ENCODE measurements around the gene RBM4.
"Not testable (repeated sequence)": the region's sequence is repeated elsewhere in the genome, so short reads cannot be mapped to it uniquely, and the experiment has no call there.

RBM4 gene

DNA sequence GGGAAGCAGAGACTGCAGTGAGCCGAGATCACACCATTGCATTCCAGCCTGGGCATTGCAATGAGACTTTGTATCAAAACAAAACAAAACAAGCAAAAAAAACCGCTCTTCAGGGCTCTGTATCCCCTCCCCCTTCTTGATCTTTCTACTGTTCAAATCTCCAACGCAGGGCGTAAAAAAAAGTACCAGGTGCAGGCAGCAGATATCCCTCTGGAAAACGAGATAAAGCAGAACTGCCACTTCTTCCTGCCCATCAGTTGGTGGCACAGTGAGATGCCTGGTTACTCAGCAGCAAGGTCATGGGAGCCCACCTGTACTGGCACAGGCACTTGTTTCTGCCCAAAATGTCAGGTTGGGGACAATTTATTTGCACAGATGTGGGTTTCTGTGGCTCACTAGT is 34.3 kb upstream of the RBM4 start:
- no peaks in the 10 kb centered on the region for H3K9me3 ChIP-seq (ENCODE audit: low read length)
- H3K4me1 ChIP-seq (ENCODE audit: insufficient read depth, low read length): no peaks in the 10 kb centered on the region
- peaks cover 56% of the 10 kb centered on the region for H3K36me3 ChIP-seq (ENCODE audit: insufficient read depth, low read length)
- no peak overlapping the region for H3K4me3 ChIP-seq (ENCODE audit: low read length)
- H2AFZ ChIP-seq (ENCODE audit: low read depth, low read length): no peak overlapping the region
- no peaks in the 10 kb centered on the region for H3K27me3 ChIP-seq (ENCODE audit: insufficient read depth, low read length)

DNA sequence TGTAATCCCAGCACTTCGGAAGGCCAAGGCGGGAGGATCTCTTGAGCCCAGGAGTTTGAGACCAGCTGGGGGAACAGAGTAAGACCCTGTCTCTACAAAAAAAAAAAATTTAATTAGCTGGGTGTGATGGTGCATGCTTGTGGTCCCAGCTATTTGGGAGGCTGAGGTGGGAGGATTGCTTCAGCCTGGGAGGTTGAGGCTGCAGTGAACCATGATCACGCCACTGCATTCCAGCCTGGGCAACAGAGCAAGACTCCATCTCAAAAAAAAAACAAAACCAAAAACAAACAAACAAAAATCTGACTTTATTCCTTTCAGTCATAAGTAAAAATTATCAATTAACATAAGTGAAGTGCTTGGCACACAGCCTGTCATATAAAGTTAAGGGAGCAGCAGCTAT is 31.9 kb upstream of the RBM4 start:
- not testable (repeated sequence) for H2AFZ ChIP-seq (ENCODE audit: low read depth, low read length); H3K4me1 ChIP-seq (ENCODE audit: insufficient read depth, low read length); H3K4me3 ChIP-seq (ENCODE audit: low read length); H3K27me3 ChIP-seq (ENCODE audit: insufficient read depth, low read length); H3K9me3 ChIP-seq (ENCODE audit: low read length)
- H3K36me3 ChIP-seq (ENCODE audit: insufficient read depth, low read length): peaks cover 44% of the 10 kb centered on the region

DNA sequence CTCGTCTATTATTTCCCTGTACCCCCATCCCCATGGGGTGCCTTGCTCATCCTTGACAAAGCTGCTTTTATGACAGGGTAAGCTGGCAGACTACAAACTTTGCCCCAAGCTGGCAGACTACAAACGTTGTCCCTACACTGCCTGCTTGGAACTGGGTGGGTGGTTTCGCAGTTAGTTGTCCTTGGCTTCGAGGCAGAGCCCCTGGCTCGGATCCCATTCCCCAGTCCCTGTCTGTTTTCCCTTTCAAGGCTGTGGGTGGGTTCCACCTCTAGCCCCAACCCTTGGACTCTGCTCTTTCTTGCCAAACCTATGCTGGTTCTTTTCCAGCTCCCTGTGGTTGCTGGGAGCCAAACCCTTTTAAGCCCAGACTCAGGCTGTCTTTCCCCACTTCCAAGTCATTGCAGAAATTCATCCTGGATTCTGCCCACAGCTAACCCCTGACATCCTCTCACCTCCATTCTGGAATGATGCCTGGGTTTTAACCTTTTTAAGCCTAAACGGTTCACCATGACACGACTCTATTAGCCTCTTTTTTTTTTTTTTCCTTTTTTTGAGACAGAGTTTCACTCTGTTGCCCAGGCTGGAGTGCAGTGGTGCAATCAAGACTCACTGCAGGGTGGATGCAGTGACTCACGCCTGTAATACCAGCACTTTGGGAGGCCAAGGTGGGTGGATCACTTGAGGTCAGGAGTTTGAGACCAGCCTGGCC is 31.2 kb upstream of the RBM4 start:
- Histone ChIP-seq H2AFZ (ENCODE audit: low read depth, low read length) (no peak overlapping the region), H3K9me3 (ENCODE audit: low read length) (no peaks in the 10 kb centered on the region), H3K4me1 (ENCODE audit: insufficient read depth, low read length) (no peaks in the 10 kb centered on the region), H3K36me3 (ENCODE audit: insufficient read depth, low read length) (peaks cover 42% of the 10 kb centered on the region), H3K27me3 (ENCODE audit: insufficient read depth, low read length) (no peaks in the 10 kb centered on the region), H3K4me3 (ENCODE audit: low read length) (no peak overlapping the region)

DNA sequence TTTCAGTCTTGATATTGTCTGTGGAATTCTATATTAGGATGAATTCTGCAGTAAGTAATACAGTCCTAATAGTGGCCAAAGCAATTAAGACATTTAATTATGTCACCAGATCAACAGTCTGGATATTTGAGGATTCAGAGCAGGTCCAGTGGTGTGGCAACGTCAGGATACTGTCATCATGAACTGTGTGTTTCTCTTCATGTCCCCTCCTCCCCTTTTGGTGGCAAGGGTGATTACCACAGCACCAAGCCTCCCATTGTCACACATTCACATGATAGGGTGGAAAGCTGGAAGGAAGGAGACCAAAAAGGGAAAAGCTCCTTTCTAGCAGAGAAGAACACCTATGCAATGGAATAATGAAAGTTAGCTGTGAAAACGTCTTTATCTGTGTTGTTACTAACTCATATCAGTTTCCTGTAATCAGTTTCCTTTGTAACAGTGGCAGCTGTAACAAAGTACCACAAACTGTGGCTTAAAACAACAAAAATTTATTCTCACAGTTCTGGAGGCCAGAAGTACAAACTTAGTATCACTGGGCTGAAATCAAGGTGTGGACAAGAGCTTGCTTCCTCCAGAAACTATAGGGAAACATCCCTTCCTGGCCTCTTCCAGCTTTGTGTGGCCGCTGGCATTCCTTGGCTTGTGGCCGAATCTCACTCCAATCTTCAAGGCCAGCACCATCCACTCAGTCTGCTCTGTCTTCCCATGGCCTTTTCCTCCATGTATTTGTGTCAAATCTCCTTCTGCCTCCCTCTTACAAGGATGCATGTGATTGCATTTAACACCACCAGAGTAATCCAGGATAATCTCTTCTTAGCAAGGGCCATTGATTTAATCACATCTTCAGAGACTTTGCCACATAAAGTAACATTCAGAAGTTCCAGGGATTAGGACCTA is 28.5 kb upstream of the RBM4 start:
- no peak overlapping the region for H2AFZ ChIP-seq (ENCODE audit: low read depth, low read length)
- H3K36me3 ChIP-seq (ENCODE audit: insufficient read depth, low read length): peaks cover 22% of the 10 kb centered on the region
- H3K9me3 ChIP-seq (ENCODE audit: low read length): no peaks in the 10 kb centered on the region
- no peak overlapping the region for H3K4me3 ChIP-seq (ENCODE audit: low read length)
- H3K4me1 ChIP-seq (ENCODE audit: insufficient read depth, low read length): no peaks in the 10 kb centered on the region
- no peaks in the 10 kb centered on the region for H3K27me3 ChIP-seq (ENCODE audit: insufficient read depth, low read length)

DNA sequence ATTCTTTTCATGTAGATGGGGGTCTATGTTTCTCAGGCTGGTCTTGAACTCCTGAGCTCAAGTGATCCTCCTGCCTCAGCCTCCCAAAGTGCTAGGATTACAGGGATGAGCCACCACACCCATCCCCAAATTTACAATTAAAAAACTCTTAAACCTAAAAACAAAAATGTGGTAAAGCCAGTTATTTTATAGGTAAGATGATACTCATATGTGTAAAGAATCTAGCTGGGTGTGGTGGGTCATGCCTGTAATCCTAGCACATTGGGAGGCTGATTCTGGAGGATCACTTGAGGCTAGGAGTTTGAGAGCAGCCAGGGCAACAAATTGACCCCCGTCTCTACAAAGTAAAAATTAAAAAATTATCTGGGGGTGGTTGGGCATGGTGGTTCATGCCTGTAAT is 26.0 kb upstream of the RBM4 start:
- Histone ChIP-seq H3K27me3 (ENCODE audit: insufficient read depth, low read length) (no peaks in the 10 kb centered on the region), H3K36me3 (ENCODE audit: insufficient read depth, low read length) (no peaks in the 10 kb centered on the region), H3K4me3 (ENCODE audit: low read length) (no peak overlapping the region), H3K4me1 (ENCODE audit: insufficient read depth, low read length) (peaks cover 2% of the 10 kb centered on the region), H3K9me3 (ENCODE audit: low read length) (no peaks in the 10 kb centered on the region), H2AFZ (ENCODE audit: low read depth, low read length) (no peak overlapping the region)

DNA sequence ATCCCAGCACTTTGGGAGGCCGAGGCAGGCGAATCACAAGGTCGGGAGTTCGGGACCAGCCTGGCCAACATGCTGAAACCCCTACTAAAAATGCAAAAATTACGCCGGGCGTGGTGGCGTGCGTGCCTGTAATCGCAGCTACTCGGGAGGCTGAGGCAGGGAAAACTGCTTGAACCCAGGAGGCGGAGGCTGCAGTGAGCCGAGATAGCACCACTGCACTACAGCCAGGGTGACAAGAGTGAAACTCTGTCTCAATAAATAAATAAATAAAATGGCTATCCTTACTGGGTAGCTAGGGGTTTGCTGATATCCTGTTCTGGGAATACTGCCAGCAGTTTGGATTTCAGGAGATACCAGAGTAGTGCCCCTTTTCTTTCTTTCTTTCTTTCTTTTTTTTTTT is 24.4 kb upstream of the RBM4 start:
- Histone ChIP-seq H2AFZ (ENCODE audit: low read depth, low read length) (no peak overlapping the region), H3K4me3 (ENCODE audit: low read length) (no peak overlapping the region), H3K9me3 (ENCODE audit: low read length) (no peaks in the 10 kb centered on the region), H3K4me1 (ENCODE audit: insufficient read depth, low read length) (peaks cover 19% of the 10 kb centered on the region), H3K36me3 (ENCODE audit: insufficient read depth, low read length) (peaks cover 14% of the 10 kb centered on the region), H3K27me3 (ENCODE audit: insufficient read depth, low read length) (no peaks in the 10 kb centered on the region)

DNA sequence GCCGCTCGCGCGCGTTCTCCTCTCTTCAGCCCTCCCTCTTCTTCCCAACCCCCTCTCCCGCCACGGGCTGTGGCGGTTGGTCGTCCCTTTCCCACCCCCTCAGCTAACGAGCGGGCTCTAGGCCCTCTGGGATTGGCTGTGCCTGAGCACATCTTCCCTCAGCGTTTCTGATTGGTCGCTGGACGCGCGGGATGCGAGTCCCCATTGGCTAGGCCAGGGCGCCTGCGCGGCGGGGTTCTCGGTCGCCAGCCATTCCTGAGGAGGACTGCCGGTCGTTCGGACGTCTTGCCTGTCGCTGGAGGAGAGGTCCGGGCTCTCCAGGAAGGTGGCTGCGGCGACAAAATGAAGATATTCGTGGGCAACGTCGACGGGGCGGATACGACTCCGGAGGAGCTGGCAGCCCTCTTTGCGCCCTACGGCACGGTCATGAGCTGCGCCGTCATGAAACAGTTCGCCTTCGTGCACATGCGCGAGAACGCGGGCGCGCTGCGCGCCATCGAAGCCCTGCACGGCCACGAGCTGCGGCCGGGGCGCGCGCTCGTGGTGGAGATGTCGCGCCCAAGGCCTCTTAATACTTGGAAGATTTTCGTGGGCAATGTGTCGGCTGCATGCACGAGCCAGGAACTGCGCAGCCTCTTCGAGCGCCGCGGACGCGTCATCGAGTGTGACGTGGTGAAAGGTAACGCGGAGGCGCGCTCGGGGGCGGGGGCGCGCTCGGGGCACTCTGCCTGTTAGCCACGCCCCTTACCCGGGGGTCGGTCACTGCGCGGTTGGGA is 21.9 kb upstream of the RBM4 start, which contains the start of gene RBM14:
Gene RBM14 (plus strand): TSS at position 252 of the 776 bp plus-strand sequence. CDS start 91 bp downstream, at position 343.
- H3K36me3 ChIP-seq (ENCODE audit: insufficient read depth, low read length): peaks cover 29% of the 10 kb centered on the region
- peak within 1 kb of the TSS; percentile 81 for H3K4me3 ChIP-seq (ENCODE audit: low read length)
- H3K4me1 ChIP-seq (ENCODE audit: insufficient read depth, low read length): peaks cover 21% of the 10 kb centered on the region
- H3K27me3 ChIP-seq (ENCODE audit: insufficient read depth, low read length): no peaks in the 10 kb centered on the region
- no peaks in the 10 kb centered on the region for H3K9me3 ChIP-seq (ENCODE audit: low read length)
- H2AFZ ChIP-seq (ENCODE audit: low read depth, low read length): peak within 1 kb of the TSS; percentile 39

DNA sequence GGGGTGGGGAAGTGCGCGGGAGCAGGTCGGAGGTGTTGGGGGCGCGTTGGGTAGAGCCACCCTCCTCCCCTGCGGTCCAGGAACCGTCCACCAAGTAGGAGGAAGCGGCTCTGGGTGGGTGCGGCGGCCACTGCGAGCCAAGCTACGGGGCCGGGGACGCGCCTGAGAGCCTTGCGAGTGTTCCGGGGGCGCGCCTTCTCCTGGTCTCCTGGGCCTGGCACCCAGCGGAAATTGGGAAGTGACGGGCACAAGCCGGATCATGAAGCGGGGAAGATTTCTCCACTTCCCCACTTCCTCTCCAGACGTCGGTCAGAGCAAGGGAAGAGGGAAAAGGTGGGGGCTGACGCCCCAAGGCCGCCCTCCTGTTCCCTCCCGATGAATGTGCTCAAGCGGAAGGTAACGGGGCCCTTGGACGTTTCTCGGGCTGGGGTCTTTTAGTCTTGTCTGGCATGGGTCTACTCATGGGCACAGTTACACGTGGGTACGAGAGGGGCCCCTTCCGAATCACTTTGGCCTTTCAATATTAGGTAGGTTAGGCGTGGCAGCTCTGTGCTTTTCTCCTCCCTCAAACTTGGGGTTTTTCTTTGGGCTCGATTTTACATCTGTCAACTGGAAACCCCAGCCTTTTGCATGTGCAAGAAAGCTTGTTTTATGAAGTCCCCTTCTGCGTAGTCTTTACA is 21.2 kb upstream of the RBM4 start:
- H3K4me3 ChIP-seq (ENCODE audit: low read length): peak overlapping the region; percentile 81
- no peak overlapping the region for H2AFZ ChIP-seq (ENCODE audit: low read depth, low read length)
- H3K4me1 ChIP-seq (ENCODE audit: insufficient read depth, low read length): peaks cover 21% of the 10 kb centered on the region
- no peaks in the 10 kb centered on the region for H3K9me3 ChIP-seq (ENCODE audit: low read length)
- peaks cover 34% of the 10 kb centered on the region for H3K36me3 ChIP-seq (ENCODE audit: insufficient read depth, low read length)
- no peaks in the 10 kb centered on the region for H3K27me3 ChIP-seq (ENCODE audit: insufficient read depth, low read length)

DNA sequence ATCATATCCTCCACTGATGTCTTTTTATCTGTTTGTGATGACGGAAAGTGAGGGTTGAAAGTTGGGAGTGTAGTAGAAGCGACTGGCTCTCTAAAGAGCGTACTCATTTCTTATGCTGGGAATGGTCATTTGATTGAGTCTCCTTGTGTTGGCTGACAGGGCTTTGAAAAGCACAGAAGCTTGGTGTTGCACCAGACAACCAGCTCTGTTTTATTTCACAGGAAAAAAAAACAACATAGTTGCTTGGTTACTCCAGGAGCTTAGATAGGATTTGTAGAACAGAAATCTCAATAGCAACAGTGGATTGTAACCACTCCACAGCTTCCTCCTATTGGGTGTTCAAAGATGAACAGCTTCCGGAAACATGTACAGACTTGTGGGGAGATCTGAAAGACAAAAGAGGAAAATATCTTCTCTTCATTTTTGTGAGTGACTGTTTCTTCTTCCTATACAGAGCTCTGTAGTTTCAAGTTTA is 19.4 kb upstream of the RBM4 start:
- peaks cover 21% of the 10 kb centered on the region for H3K4me1 ChIP-seq (ENCODE audit: insufficient read depth, low read length)
- no peaks in the 10 kb centered on the region for H3K27me3 ChIP-seq (ENCODE audit: insufficient read depth, low read length)
- no peaks in the 10 kb centered on the region for H3K9me3 ChIP-seq (ENCODE audit: low read length)
- peak overlapping the region; percentile 81 for H3K4me3 ChIP-seq (ENCODE audit: low read length)
- H2AFZ ChIP-seq (ENCODE audit: low read depth, low read length): no peak overlapping the region
- H3K36me3 ChIP-seq (ENCODE audit: insufficient read depth, low read length): peaks cover 52% of the 10 kb centered on the region

DNA sequence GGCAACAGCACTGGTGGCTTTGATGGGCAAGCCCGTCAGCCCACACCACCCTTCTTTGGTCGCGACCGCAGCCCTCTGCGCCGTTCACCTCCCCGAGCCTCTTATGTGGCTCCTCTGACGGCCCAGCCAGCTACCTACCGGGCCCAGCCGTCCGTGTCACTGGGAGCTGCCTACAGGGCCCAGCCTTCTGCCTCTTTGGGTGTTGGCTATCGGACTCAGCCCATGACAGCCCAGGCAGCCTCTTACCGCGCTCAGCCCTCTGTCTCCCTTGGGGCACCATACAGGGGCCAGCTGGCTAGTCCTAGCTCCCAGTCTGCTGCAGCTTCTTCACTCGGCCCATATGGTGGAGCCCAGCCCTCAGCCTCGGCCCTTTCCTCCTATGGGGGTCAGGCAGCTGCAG is 14.1 kb upstream of the RBM4 start:
- no peaks in the 10 kb centered on the region for H3K27me3 ChIP-seq (ENCODE audit: insufficient read depth, low read length)
- peaks cover 89% of the 10 kb centered on the region for H3K36me3 ChIP-seq (ENCODE audit: insufficient read depth, low read length)
- H3K9me3 ChIP-seq (ENCODE audit: low read length): no peaks in the 10 kb centered on the region
- no peaks in the 10 kb centered on the region for H3K4me1 ChIP-seq (ENCODE audit: insufficient read depth, low read length)
- no peak overlapping the region for H2AFZ ChIP-seq (ENCODE audit: low read depth, low read length)
- no peak overlapping the region for H3K4me3 ChIP-seq (ENCODE audit: low read length)

DNA sequence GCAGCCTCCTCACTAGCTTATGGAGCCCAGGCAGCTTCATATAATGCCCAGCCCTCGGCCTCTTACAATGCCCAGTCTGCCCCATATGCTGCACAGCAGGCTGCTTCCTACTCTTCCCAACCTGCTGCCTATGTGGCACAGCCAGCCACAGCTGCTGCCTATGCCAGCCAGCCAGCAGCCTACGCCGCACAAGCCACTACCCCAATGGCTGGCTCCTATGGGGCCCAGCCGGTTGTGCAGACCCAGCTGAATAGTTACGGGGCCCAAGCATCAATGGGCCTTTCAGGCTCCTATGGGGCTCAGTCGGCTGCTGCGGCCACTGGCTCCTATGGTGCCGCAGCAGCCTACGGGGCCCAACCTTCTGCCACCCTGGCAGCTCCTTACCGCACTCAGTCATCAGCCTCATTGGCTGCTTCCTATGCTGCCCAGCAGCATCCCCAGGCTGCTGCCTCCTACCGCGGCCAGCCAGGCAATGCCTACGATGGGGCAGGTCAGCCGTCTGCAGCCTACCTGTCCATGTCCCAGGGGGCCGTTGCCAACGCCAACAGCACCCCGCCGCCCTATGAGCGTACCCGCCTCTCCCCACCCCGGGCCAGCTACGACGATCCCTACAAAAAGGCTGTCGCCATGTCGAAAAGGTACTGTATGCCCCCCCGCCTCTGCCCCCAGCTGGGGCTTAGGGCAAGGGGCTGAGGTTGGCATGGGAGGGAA is 13.3 kb upstream of the RBM4 start:
- Histone ChIP-seq H3K4me3 (ENCODE audit: low read length) (no peak overlapping the region), H3K4me1 (ENCODE audit: insufficient read depth, low read length) (no peaks in the 10 kb centered on the region), H3K9me3 (ENCODE audit: low read length) (no peaks in the 10 kb centered on the region), H3K36me3 (ENCODE audit: insufficient read depth, low read length) (peaks cover 93% of the 10 kb centered on the region), H3K27me3 (ENCODE audit: insufficient read depth, low read length) (no peaks in the 10 kb centered on the region), H2AFZ (ENCODE audit: low read depth, low read length) (no peak overlapping the region)

DNA sequence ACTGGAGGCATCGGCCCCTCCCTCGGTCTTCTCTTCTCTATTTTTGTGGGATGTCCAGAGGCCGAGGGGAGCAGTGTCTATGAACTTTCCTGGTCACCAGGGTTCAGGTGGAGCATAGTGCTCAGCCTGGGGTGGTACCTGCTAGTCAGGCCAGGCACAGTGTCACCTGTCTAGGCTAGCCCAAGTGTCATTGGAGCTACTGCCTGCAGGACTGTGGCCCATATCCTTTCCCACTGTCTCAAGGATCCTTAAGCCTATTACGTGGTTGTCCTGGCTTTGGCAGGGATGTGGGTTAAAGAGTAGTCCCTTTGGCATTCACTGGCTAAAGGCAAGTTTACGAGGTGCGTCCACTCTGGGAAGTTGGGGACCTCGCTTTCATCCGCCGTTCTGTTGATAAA is 12.8 kb upstream of the RBM4 start:
- H3K36me3 ChIP-seq (ENCODE audit: insufficient read depth, low read length): peaks cover 95% of the 10 kb centered on the region
- no peak overlapping the region for H2AFZ ChIP-seq (ENCODE audit: low read depth, low read length)
- H3K4me3 ChIP-seq (ENCODE audit: low read length): no peak overlapping the region
- H3K27me3 ChIP-seq (ENCODE audit: insufficient read depth, low read length): no peaks in the 10 kb centered on the region
- H3K4me1 ChIP-seq (ENCODE audit: insufficient read depth, low read length): no peaks in the 10 kb centered on the region
- no peaks in the 10 kb centered on the region for H3K9me3 ChIP-seq (ENCODE audit: low read length)

Data from neuron (in vitro differentiated cells).